NOMO-1 treated with dmso at 0.1 percent for 144 hours (cell line): ENCODE measurements around the gene UNKL.

Source experiments
- DNase-seq: peaks from one replicate; lab custom pipeline; 2025; ENCODE audit not compliant: unreplicated experiment; lab: John Stamatoyannopoulos, UW

Gene UNKL

GRCh38 chr16:1313721-1314369, 100.7 kb downstream of the UNKL start:
- DNase-seq, result no peak
